ENCODE results near the gene VAV1. TPM values are rescaled to one million over a fixed set of nuclear protein-coding genes. Genes with fewer than 3 reads are reported as not detected.

Gene VAV1
- total and polyA plus RNA-seq, 2 of the 8 experiments (the other 6 are each of a cell fraction or from before 2014, with no cell fraction given) = 0.21 to 0.22 TPM

- TF ChIP-seq ATF2 (IDR thresholded peaks at IDR 0.05; ENCODE audit: low read length) = no peak
- TF ChIP-seq CREB1 (IDR thresholded peaks at IDR 0.05) = no peak
- TF ChIP-seq SIRT6 (IDR thresholded peaks at IDR 0.05; ENCODE audit: low read length) = no peak
- no peak for TF ChIP-seq EP300 (IDR thresholded peaks at IDR 0.05; ENCODE audit: borderline replicate concordance in 1 of 2, low read depth in 2 of 2, low read length in 2 of 2)
- no peak for TF ChIP-seq NANOG (IDR thresholded peaks at IDR 0.05; ENCODE audit: insufficient read depth, low read depth, low read length, poor library complexity, severe bottlenecking)
- no peak for TF ChIP-seq TAF1 (IDR thresholded peaks at IDR 0.05; ENCODE audit: low read depth, low read length)
- no peak for TF ChIP-seq POLR2A (IDR thresholded peaks at IDR 0.05; ENCODE audit: control extremely low read depth in 1 of 2, low read depth in 2 of 2, low read length in 2 of 2)
- TF ChIP-seq CHD2 (IDR thresholded peaks at IDR 0.05; ENCODE audit: low read length) = no peak
- no peak for TF ChIP-seq JUN (IDR thresholded peaks at IDR 0.05; ENCODE audit: low read depth, low read length)
Observed at GRCh38 chr19:6730153-6730804, 42.2 kb upstream of the VAV1 start (continued).

Measured in H1 (cell line).